ENCODE data around the gene LRRC4.

DNA sequence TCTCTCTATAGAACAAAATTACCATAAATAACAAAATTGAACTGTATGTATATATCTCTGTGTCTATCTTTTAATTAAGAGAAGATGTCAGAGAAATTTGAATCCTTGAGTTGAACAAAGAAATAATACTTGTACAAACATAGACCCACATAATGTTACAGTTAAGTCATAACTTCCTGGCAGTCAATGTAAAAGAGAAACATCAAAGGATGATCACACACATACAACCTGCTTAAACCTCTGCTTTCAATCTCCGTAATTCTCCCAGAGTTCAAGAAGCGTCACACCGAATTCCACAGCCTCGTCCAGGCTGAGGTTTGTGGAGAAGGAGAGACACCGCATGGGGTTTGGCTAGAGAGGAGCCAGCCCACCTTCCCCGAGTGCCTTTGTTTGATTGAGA, 40.1 kb upstream of the LRRC4 start:
- TF ChIP-seq, protein P1, sequence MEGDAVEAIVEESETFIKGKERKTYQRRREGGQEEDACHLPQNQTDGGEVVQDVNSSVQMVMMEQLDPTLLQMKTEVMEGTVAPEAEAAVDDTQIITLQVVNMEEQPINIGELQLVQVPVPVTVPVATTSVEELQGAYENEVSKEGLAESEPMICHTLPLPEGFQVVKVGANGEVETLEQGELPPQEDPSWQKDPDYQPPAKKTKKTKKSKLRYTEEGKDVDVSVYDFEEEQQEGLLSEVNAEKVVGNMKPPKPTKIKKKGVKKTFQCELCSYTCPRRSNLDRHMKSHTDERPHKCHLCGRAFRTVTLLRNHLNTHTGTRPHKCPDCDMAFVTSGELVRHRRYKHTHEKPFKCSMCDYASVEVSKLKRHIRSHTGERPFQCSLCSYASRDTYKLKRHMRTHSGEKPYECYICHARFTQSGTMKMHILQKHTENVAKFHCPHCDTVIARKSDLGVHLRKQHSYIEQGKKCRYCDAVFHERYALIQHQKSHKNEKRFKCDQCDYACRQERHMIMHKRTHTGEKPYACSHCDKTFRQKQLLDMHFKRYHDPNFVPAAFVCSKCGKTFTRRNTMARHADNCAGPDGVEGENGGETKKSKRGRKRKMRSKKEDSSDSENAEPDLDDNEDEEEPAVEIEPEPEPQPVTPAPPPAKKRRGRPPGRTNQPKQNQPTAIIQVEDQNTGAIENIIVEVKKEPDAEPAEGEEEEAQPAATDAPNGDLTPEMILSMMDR (IDR thresholded peaks at IDR 0.05): no peak
- no peak for TF ChIP-seq POLR2A (IDR thresholded peaks at IDR 0.05)

All from prostate gland (tissue), 2 donors.